B cell (primary cell): Measurements from ENCODE around the gene GAPT. TPM values are rescaled to one million over a fixed set of nuclear protein-coding genes. Genes with fewer than 3 reads are reported as not detected.
A peak's percentile ranks its signal among the peaks of the same experiment; 100 is the strongest.

Source experiments
- ATAC-seq: fragments of 200-7000 bp; cut with Tn5 transposase; one replicate; pipeline ENCODE4 v1.10.0; 2021; ENCODE audit warnings: low read depth, mild to moderate bottlenecking, moderate number of reproducible peaks, moderate library complexity
- CTCF ChIA-PET: fragments of 350-600 bp; sonication (Branson Sonifier 250); formaldehyde crosslinking; loops from one replicate; lab custom pipeline; 2021; ENCODE audit warnings: antibody characterized with exemption, inconsistent platforms; lab: Charles Lee
- POLR2A ChIA-PET: fragments of 350-600 bp; sonication (Branson Sonifier 250); formaldehyde crosslinking; loops from one replicate; lab custom pipeline; 2021; ENCODE audit warnings: antibody characterized with exemption; lab: Charles Lee
- DNase-seq: peaks from one replicate; pipeline ENCODE4 v3.0.0; 2013
- H2AFZ ChIP-seq: 2 replicates; pipeline ENCODE4 v1.6.1; 2012; ENCODE audit warnings: mild to moderate bottlenecking, low read depth, low read length; ENCODE audit not compliant: insufficient read depth, poor library complexity, severe bottlenecking
- H3K27ac ChIP-seq, 2 donors: 1 replicate in 1 of 2; 2 replicates in 1 of 2; pipeline ENCODE4 v1.5.1; 2012 to 2013; ENCODE audit warnings: low read length in 2 of 2, mild to moderate bottlenecking in 2 of 2, moderate library complexity in 1 of 2
- H3K27me3 ChIP-seq, 4 experiments: fragments of 200-600 bp in 1 of 4; sonication (generic) in 1 of 4; replicated peaks in 1 of 4; 1 replicate in 2 of 4; 2 replicates in 2 of 4; pipeline versions ENCODE4 v1.6.1 to v1.7.0; 2013 to 2016; ENCODE audit warnings: low read length in 3 of 4, mild to moderate bottlenecking in 2 of 4, mixed read lengths in 1 of 4, moderate library complexity in 1 of 4; ENCODE audit not compliant: insufficient read depth in 4 of 4, control insufficient read depth in 3 of 4; ENCODE audit errors: control extremely low read depth in 1 of 4
- H3K36me3 ChIP-seq, 2 experiments: replicated peaks in 1 of 2; 1 replicate in 1 of 2; 2 replicates in 1 of 2; pipeline versions ENCODE4 v1.6.1 to v1.7.1; 2013; ENCODE audit warnings: low read length in 1 of 2; ENCODE audit not compliant: insufficient read depth in 2 of 2, control insufficient read depth in 1 of 2; ENCODE audit errors: control extremely low read depth in 1 of 2, extremely low read depth in 1 of 2
- H3K4me1 ChIP-seq, 2 donors: fragments of 200-600 bp in 1 of 2; sonication (generic) in 1 of 2; 1 replicate in 1 of 2; 2 replicates in 1 of 2; pipeline versions ENCODE4 v1.5.1 to v1.6.1; 2013 to 2017; ENCODE audit warnings: low read length in 2 of 2; ENCODE audit not compliant: control insufficient read depth in 2 of 2, insufficient read depth in 2 of 2
- H3K4me2 ChIP-seq: replicated peaks from 2 replicates; pipeline ENCODE3; 2012; ENCODE audit warnings: mild to moderate bottlenecking, low read depth, low read length; ENCODE audit not compliant: poor library complexity, severe bottlenecking
- H3K4me3 ChIP-seq, 5 experiments: fragments of 200-600 bp in 1 of 5; sonication (generic) in 1 of 5; 1 replicate in 3 of 5; 2 replicates in 2 of 5; pipeline versions ENCODE4 v1.5.1 to v1.7.0; 2011 to 2016; ENCODE audit warnings: low read length in 4 of 5, mild to moderate bottlenecking in 4 of 5, low read depth in 2 of 5, control low read depth in 1 of 5, moderate library complexity in 1 of 5; ENCODE audit not compliant: insufficient read depth in 1 of 5; ENCODE audit errors: control extremely low read depth in 1 of 5, extremely low read depth in 1 of 5
- H3K79me2 ChIP-seq: fragments of 200-600 bp; sonication (generic); one replicate; pipeline ENCODE4 v1.6.0; 2016; ENCODE audit warnings: low read length; ENCODE audit not compliant: control insufficient read depth, insufficient read depth
- H3K9ac ChIP-seq: fragments of 200-600 bp; sonication (generic); 2 replicates; pipeline ENCODE4 v1.6.1; 2017; ENCODE audit warnings: mild to moderate bottlenecking, low read length, moderate library complexity
- H3K9me3 ChIP-seq, 3 donors: one replicate each; pipeline versions ENCODE4 v1.6.1 to v1.7.1; 2013; ENCODE audit warnings: low read length in 2 of 3; ENCODE audit not compliant: control insufficient read depth in 2 of 3, insufficient read depth in 1 of 3; ENCODE audit errors: control extremely low read depth in 1 of 3
- H4K20me1 ChIP-seq: 2 replicates; pipeline ENCODE4 v1.6.0; 2012; ENCODE audit warnings: mild to moderate bottlenecking, low read length; ENCODE audit not compliant: insufficient read depth, control insufficient read depth, poor library complexity, severe bottlenecking
- H3K27ac Mint-ChIP-seq: one replicate; pipeline ENCODE4 v1.8.0; 2021; ENCODE audit warnings: mixed read lengths
- H3K27me3 Mint-ChIP-seq: one replicate; pipeline ENCODE4 v1.8.0; 2021; ENCODE audit warnings: mixed read lengths
- H3K4me1 Mint-ChIP-seq: one replicate; pipeline ENCODE4 v1.8.0; 2021; ENCODE audit warnings: mixed read lengths
- H3K4me3 Mint-ChIP-seq: one replicate; pipeline ENCODE4 v1.8.0; 2021; ENCODE audit warnings: mixed read lengths
- H3K9me3 Mint-ChIP-seq: one replicate; pipeline ENCODE4 v1.8.0; 2022; ENCODE audit warnings: mixed read lengths; ENCODE audit not compliant: insufficient read depth
- EZH2 ChIP-seq: IDR thresholded peaks from 2 replicates; pipeline ENCODE4 v1.6.1; 2012; ENCODE audit warnings: borderline replicate concordance, low read depth, mild to moderate bottlenecking, moderate library complexity, low read length; ENCODE audit not compliant: insufficient read depth, poor library complexity, severe bottlenecking
- WGBS: methylation state at CpG from one replicate; pipeline ENCODE4 v1.1.5; 2013; ENCODE audit warnings: missing lambda C conversion rate; ENCODE audit not compliant: insufficient coverage; 5-methylcytosine and 5-hydroxymethylcytosine counted together
- intact Hi-C: fragments of 100-400 bp; cut with micrococcal nuclease; formaldehyde crosslinking; loops from one replicate; pipeline ENCODE4 v1.10.0; 2022
- polyA plus RNA-seq: library from polyadenylated mRNA; depleted of rRNA; stranded (reverse); fragments of >200 nt; gene quantifications from 2 replicates; pipeline ENCODE4 v1.2.3, GENCODE V29; 2012
- total RNA-seq, 2 donors: library from RNA; stranded (reverse); fragments of 120-200 nt in 1 of 2; gene quantifications; 1 replicate in 1 of 2; 2 replicates in 1 of 2; pipeline versions ENCODE4 v1.2.3 to v1.2.4, GENCODE V29; 2013 to 2022
- TF ChIP-seq, protein P1 (sequence below): fragments of 200-600 bp; IDR thresholded peaks from one replicate; pipeline ENCODE4 v1.8.0; 2022; ENCODE audit warnings: antibody characterized with exemption, mild to moderate bottlenecking

The GAPT gene
- total and polyA plus RNA-seq, 2 donors (not counting 1 experiment from before 2014, with no cell fraction given) = 51.3 to 69.0 TPM

DNA sequence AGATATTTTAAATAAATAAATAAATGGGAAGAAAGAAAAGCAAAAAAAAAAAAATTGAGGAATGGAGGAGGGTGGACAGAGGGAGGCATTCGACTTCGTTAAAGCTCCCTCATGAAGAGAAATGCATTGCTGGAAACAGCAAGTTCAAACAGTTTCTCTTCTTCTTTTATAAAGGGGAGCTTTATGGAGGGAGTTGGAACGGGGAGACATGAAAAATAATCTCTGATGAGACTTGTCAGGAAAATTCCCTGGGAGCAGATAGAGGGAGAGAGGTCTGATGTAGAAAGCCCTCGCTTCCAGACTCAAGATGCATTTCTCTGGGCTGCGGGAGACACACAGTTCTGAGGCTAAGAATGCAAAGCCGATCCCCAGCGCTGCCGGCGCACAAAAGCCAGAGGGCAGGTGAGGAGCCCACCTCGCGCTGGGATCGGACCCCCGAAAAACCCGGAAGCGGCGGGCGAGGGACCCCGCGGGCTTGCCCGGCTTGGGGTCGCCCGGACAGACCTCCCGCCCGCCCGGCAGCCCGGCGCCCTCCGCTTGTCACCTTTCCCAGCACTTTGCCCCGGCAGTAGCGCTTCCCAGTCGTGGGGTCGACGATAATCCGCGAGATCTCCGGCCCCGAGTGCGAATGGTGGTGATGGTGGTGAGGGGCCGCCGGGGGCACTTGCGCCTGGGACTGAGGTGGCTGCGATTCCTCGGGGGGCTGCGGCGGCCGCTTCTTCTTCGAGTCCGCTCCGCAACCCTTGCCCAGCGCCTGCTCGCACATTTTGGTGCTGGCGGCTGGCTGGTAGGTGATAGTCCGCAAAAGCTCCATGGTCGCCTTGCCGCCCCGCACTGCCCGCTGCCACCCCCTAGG is 31.9 kb upstream of the GAPT start:
- Histone ChIP-seq H3K9me3 (no peaks in the 10 kb centered on the region), H3K27me3 (peaks cover 0 to 7% (median 3%) of the 10 kb centered on the region in 4 experiments), H3K79me2 (no peaks in the 10 kb centered on the region), H2AFZ (peak overlapping the region; percentile 90), H3K4me2 (peak overlapping the region; percentile 94), H3K36me3 (peaks cover 0 to 1% of the 10 kb centered on the region in 2 experiments), H3K4me1 (peaks cover 10 to 13% of the 10 kb centered on the region in 2 donors), H3K9ac (peak overlapping the region; percentile 72), H3K27ac (peak overlapping the region; percentile 87 to 93), H4K20me1 (no peaks in the 10 kb centered on the region), H3K4me3 (peak overlapping the region; percentile 46 to 88 (median 74))
- Mint-ChIP-seq H3K9me3 (no peaks in the 10 kb centered on the region), H3K4me3 (peak overlapping the region; percentile 87), H3K27ac (peak overlapping the region; percentile 93), H3K4me1 (peaks cover 13% of the 10 kb centered on the region), H3K27me3 (peaks cover 3% of the 10 kb centered on the region)
- intact Hi-C loops = loop anchor here (1.0 to 5.0 kb wide), 9 partner anchors 32 to 1550 kb away; partner anchors contain the start of genes GAPT, MIER3, RAB3C and SETD9
- CTCF ChIA-PET = interaction anchor here (0.8 to 7.9 kb wide), 9 partner anchors 19 to 1286 kb away, joined by 3 to 93 read pairs (median 26); partner anchors contain the start of gene GPBP1
- WGBS = under 1% methylated on average over 57 of the region's 57 CpGs
- POLR2A ChIA-PET = interaction anchor here (0.7 to 1.0 kb wide), 3 partner anchors 29 to 1331 kb away, joined by 3 to 4 read pairs (median 3); partner anchors contain the start of gene RAB3C
- DNase-seq (peak; percentile 66), ATAC-seq (peak; percentile 0)
- TF ChIP-seq, protein P1, sequence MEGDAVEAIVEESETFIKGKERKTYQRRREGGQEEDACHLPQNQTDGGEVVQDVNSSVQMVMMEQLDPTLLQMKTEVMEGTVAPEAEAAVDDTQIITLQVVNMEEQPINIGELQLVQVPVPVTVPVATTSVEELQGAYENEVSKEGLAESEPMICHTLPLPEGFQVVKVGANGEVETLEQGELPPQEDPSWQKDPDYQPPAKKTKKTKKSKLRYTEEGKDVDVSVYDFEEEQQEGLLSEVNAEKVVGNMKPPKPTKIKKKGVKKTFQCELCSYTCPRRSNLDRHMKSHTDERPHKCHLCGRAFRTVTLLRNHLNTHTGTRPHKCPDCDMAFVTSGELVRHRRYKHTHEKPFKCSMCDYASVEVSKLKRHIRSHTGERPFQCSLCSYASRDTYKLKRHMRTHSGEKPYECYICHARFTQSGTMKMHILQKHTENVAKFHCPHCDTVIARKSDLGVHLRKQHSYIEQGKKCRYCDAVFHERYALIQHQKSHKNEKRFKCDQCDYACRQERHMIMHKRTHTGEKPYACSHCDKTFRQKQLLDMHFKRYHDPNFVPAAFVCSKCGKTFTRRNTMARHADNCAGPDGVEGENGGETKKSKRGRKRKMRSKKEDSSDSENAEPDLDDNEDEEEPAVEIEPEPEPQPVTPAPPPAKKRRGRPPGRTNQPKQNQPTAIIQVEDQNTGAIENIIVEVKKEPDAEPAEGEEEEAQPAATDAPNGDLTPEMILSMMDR = no peak
- TF ChIP-seq EZH2 = no peak
